Measurements from ENCODE around the gene MFAP3L. TPM values are rescaled to one million over a fixed set of nuclear protein-coding genes. Genes with fewer than 3 reads are reported as not detected.

The MFAP3L gene
- polyA plus RNA-seq, 1 donor from 2014 or later: 4.0 TPM

DNA sequence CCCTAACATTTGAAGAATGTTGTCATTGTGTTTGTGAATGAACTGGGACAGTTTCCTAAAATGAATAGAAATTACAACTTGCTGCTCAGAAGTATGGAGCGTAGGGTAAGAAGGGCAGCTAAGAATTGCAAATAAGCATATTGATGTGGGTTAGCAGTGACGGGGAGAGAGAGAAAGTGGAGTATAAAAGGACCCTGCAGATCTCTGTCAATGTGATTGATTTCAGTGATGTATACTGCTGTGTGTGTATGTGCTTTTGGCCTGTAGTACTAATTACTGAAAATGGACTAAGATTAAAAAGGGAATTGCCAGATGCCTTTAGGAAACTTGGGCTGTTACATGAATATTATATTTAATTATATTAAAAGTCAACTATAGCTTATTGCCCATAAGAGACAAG lies 7.8 kb upstream of the MFAP3L start:
- no peak overlapping the region for H2AFZ ChIP-seq (ENCODE audit: low read depth, low read length)
- no peaks in the 10 kb centered on the region for H3K79me2 ChIP-seq (replicated peaks; ENCODE audit: insufficient read depth, low read length)
- TF ChIP-seq RAD21 (conservative IDR thresholded peaks at IDR 0.05): no peak
- TF ChIP-seq, protein P1, sequence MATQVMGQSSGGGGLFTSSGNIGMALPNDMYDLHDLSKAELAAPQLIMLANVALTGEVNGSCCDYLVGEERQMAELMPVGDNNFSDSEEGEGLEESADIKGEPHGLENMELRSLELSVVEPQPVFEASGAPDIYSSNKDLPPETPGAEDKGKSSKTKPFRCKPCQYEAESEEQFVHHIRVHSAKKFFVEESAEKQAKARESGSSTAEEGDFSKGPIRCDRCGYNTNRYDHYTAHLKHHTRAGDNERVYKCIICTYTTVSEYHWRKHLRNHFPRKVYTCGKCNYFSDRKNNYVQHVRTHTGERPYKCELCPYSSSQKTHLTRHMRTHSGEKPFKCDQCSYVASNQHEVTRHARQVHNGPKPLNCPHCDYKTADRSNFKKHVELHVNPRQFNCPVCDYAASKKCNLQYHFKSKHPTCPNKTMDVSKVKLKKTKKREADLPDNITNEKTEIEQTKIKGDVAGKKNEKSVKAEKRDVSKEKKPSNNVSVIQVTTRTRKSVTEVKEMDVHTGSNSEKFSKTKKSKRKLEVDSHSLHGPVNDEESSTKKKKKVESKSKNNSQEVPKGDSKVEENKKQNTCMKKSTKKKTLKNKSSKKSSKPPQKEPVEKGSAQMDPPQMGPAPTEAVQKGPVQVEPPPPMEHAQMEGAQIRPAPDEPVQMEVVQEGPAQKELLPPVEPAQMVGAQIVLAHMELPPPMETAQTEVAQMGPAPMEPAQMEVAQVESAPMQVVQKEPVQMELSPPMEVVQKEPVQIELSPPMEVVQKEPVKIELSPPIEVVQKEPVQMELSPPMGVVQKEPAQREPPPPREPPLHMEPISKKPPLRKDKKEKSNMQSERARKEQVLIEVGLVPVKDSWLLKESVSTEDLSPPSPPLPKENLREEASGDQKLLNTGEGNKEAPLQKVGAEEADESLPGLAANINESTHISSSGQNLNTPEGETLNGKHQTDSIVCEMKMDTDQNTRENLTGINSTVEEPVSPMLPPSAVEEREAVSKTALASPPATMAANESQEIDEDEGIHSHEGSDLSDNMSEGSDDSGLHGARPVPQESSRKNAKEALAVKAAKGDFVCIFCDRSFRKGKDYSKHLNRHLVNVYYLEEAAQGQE (IDR thresholded peaks at IDR 0.05; ENCODE audit: borderline replicate concordance): no peak
- no peak for TF ChIP-seq MXI1 (conservative IDR thresholded peaks at IDR 0.05; ENCODE audit: poor library complexity, severe bottlenecking)
- TF ChIP-seq TAF1 (IDR thresholded peaks at IDR 0.05; ENCODE audit: low read depth): no peak
- no peaks in the 10 kb centered on the region for H3F3A ChIP-seq (ENCODE audit: insufficient read depth, low read length, poor library complexity, severe bottlenecking)
- H3K36me3 ChIP-seq (ENCODE audit: insufficient read depth, low read length): no peaks in the 10 kb centered on the region
- H3K9me2 ChIP-seq (ENCODE audit: insufficient read depth, low read length): no peaks in the 10 kb centered on the region
- no peak overlapping the region for H3K4me2 ChIP-seq (ENCODE audit: low read length)
- H3K9ac ChIP-seq (ENCODE audit: low read length): no peak overlapping the region
- no peaks in the 10 kb centered on the region for H4K20me1 ChIP-seq (ENCODE audit: insufficient read depth)
- no peaks in the 10 kb centered on the region for H3K9me3 ChIP-seq (ENCODE audit: low read length)
- no peaks in the 10 kb centered on the region for H3K27me3 ChIP-seq (ENCODE audit: insufficient read depth, low read depth, low read length)
- no peak overlapping the region for H3K27ac ChIP-seq (ENCODE audit: low read length)
- H3K4me3 ChIP-seq (ENCODE audit: low read length): no peak overlapping the region

DNA sequence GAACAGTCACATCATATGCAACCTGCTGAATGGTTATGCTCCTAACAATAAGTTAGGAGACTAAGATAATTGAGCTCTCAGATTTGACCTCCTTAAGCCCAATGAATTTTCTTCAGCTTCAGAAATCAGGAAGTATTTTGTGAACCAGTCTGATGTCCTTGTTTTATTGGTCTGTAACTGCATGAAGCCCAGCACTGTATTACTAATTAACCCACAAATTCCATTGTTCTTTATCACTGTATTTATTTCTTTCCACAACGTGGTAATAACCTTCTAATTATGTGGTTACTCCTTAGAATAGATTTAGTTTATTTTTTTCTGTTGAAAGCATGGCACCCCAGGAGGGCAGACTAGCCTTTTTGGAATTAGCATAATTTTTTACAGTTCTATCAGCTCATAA lies 3.9 kb upstream of the MFAP3L start:
- H3K4me2 ChIP-seq (ENCODE audit: low read length): no peak overlapping the region
- no peak overlapping the region for H2AFZ ChIP-seq (ENCODE audit: low read depth, low read length)
- H3K9ac ChIP-seq (ENCODE audit: low read length): no peak overlapping the region
- no peaks in the 10 kb centered on the region for H4K20me1 ChIP-seq (ENCODE audit: insufficient read depth)
- H3K9me2 ChIP-seq (ENCODE audit: insufficient read depth, low read length): no peaks in the 10 kb centered on the region
- H3K27ac ChIP-seq (ENCODE audit: low read length): no peak overlapping the region
- no peak overlapping the region for H3K4me3 ChIP-seq (ENCODE audit: low read length)
- H3K36me3 ChIP-seq (ENCODE audit: insufficient read depth, low read length): no peaks in the 10 kb centered on the region
- H3K79me2 ChIP-seq (replicated peaks; ENCODE audit: insufficient read depth, low read length): no peaks in the 10 kb centered on the region
- H3K27me3 ChIP-seq (ENCODE audit: insufficient read depth, low read depth, low read length): peaks cover 6% of the 10 kb centered on the region
- TF ChIP-seq, protein P1 (IDR thresholded peaks at IDR 0.05; ENCODE audit: borderline replicate concordance): no peak
- TF ChIP-seq RAD21 (conservative IDR thresholded peaks at IDR 0.05): no peak
- TF ChIP-seq MXI1 (conservative IDR thresholded peaks at IDR 0.05; ENCODE audit: poor library complexity, severe bottlenecking): no peak
- TF ChIP-seq, protein P2, sequence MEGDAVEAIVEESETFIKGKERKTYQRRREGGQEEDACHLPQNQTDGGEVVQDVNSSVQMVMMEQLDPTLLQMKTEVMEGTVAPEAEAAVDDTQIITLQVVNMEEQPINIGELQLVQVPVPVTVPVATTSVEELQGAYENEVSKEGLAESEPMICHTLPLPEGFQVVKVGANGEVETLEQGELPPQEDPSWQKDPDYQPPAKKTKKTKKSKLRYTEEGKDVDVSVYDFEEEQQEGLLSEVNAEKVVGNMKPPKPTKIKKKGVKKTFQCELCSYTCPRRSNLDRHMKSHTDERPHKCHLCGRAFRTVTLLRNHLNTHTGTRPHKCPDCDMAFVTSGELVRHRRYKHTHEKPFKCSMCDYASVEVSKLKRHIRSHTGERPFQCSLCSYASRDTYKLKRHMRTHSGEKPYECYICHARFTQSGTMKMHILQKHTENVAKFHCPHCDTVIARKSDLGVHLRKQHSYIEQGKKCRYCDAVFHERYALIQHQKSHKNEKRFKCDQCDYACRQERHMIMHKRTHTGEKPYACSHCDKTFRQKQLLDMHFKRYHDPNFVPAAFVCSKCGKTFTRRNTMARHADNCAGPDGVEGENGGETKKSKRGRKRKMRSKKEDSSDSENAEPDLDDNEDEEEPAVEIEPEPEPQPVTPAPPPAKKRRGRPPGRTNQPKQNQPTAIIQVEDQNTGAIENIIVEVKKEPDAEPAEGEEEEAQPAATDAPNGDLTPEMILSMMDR (IDR thresholded peaks at IDR 0.05; ENCODE audit: poor library complexity, severe bottlenecking): no peak
- no peak for TF ChIP-seq POLR2AphosphoS5 (IDR thresholded peaks at IDR 0.05)
- no peak for TF ChIP-seq EP300 (conservative IDR thresholded peaks at IDR 0.05; ENCODE audit: poor library complexity, severe bottlenecking)
- no peak for TF ChIP-seq SMC3 (conservative IDR thresholded peaks at IDR 0.05; ENCODE audit: poor library complexity)
- TF ChIP-seq EZH2 (IDR thresholded peaks at IDR 0.05; ENCODE audit: borderline replicate concordance, insufficient read depth, low read length, poor library complexity, severe bottlenecking): no peak
- TF ChIP-seq TAF1 (IDR thresholded peaks at IDR 0.05; ENCODE audit: low read depth): no peak
- no peaks in the 10 kb centered on the region for H3F3A ChIP-seq (ENCODE audit: insufficient read depth, low read length, poor library complexity, severe bottlenecking)
- H3K9me3 ChIP-seq (ENCODE audit: low read length): no peaks in the 10 kb centered on the region

Data from neural cell (in vitro differentiated cells).